Measurements from ENCODE around the gene GPATCH8. TPM values are rescaled to one million over a fixed set of nuclear protein-coding genes. Genes with fewer than 3 reads are reported as not detected.

GPATCH8 gene
- total and polyA plus RNA-seq, 5 donors from 2014 or later, result 24.0 to 87.7 (median 25.5) TPM

DNA sequence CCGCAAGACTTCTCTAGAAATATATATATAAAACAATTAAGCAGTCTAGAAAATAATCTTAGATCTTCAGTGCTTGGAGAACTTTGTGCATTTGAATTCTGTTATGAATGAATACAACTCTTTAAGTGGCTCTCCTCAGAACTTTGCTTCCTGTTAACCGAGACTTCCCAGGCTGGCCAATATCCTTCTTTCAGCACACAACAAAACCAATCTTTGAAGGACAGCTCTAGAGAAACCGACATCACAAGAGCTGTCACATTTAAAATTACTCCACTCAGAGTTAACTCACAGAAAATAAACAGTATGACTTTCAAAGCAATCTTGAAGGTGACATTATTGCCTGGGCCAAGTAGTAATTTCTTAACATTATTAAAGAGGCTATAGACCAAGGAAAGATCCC lies 64.0 kb downstream of the GPATCH8 start:
- Histone ChIP-seq H3K4me1 (ENCODE audit: control insufficient read depth, insufficient read depth, low read length, poor library complexity, severe bottlenecking) (peaks cover 8% of the 10 kb centered on the region), H3K27ac (ENCODE audit: insufficient read depth, low read length, poor library complexity, severe bottlenecking) (peak overlapping the region; percentile 21), H3K27me3 (ENCODE audit: control insufficient read depth, insufficient read depth, low read length) (no peaks in the 10 kb centered on the region), H3K36me3 (ENCODE audit: control insufficient read depth, insufficient read depth, low read length) (peaks cover 13% of the 10 kb centered on the region), H3K9me3 (ENCODE audit: control insufficient read depth in 2 of 2, low read length in 2 of 2) (no peaks in the 10 kb centered on the region), H3K4me3 (ENCODE audit: low read depth, low read length) (peak overlapping the region; percentile 7)
- H3K27ac Mint-ChIP-seq, result peak overlapping the region in 2 of 3 donors; percentile 26 to 40
- H3K9me3 Mint-ChIP-seq, result no peaks in the 10 kb centered on the region
- ATAC-seq (ENCODE audit: low read depth in 2 of 2) (no peak), DNase-seq (no peak)
- H3K4me1 Mint-ChIP-seq, result peaks cover 23 to 33% (median 28%) of the 10 kb centered on the region in 4 donors
- H3K36me3 Mint-ChIP-seq, result peaks cover under 1% of the 10 kb centered on the region
- H3K27me3 Mint-ChIP-seq, result no peaks in the 10 kb centered on the region
- peak overlapping the region in 1 of 4 donors; percentile 1 for H3K4me3 Mint-ChIP-seq

DNA sequence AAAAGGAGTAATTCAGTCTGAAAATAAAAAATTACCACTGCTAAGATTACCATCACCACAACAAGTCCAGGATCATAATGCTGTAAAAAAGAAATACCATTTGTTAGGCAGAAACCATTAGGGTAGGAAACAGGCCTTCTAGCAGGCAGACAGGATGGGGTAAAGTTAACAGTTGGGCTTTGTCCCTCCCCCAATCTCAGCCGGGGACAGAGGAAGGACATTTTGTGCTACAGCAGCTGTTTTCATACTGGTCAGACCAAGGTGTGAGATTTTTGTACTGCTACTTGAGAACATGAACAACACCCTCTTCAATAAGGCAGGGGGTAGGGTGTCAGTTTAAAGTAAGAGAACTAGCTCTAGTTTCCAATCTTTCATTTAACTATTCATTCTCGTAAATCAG lies 64.6 kb downstream of the GPATCH8 start:
- Mint-ChIP-seq H3K4me3 (no peak overlapping the region), H3K27me3 (no peaks in the 10 kb centered on the region)
- H3K27ac ChIP-seq (ENCODE audit: insufficient read depth, low read length, poor library complexity, severe bottlenecking), result no peak overlapping the region

DNA sequence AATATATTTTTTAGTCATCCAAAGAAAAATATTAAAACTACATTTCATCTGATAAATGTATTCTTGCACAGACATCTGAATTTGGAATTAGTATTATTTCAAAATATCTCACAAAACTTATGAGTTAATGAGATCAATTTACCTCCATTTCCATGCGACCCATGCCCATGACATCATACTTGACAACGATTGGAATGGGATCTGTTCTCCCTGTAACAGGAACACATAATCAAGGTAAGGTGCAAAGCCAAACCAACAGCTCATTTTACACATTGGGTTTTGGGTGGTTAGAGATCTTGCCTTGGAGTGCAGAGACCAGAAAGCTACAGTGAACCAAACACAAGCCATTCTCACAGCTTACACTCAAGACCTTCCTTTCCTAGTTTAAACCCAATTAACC lies 66.9 kb downstream of the GPATCH8 start:
- H3K36me3 ChIP-seq (ENCODE audit: control insufficient read depth, insufficient read depth, low read length), result peaks cover 39% of the 10 kb centered on the region

More for the DNA sequence above, 64.6 kb downstream of the GPATCH8 start:
- peaks cover 8% of the 10 kb centered on the region for H3K4me1 ChIP-seq (ENCODE audit: control insufficient read depth, insufficient read depth, low read length, poor library complexity, severe bottlenecking)
- H3K27me3 ChIP-seq (ENCODE audit: control insufficient read depth, insufficient read depth, low read length), result no peaks in the 10 kb centered on the region
- no peaks in the 10 kb centered on the region for H3K9me3 Mint-ChIP-seq
- H3K4me3 ChIP-seq (ENCODE audit: low read depth, low read length), result peak overlapping the region; percentile 7
- H3K9me3 ChIP-seq (ENCODE audit: control insufficient read depth in 2 of 2, low read length in 2 of 2), result no peaks in the 10 kb centered on the region
- peak overlapping the region in 2 of 3 donors; percentile 40 to 59 for H3K27ac Mint-ChIP-seq
- H3K36me3 ChIP-seq (ENCODE audit: control insufficient read depth, insufficient read depth, low read length), result peaks cover 17% of the 10 kb centered on the region
- ATAC-seq (ENCODE audit: low read depth in 2 of 2), result peak in 1 of 2 donors; percentile 34
- peaks cover 23 to 33% (median 27%) of the 10 kb centered on the region in 4 donors for H3K4me1 Mint-ChIP-seq
- peaks cover 4% of the 10 kb centered on the region for H3K36me3 Mint-ChIP-seq
- DNase-seq, result peak in 1 of 3 donors; percentile 52

DNA sequence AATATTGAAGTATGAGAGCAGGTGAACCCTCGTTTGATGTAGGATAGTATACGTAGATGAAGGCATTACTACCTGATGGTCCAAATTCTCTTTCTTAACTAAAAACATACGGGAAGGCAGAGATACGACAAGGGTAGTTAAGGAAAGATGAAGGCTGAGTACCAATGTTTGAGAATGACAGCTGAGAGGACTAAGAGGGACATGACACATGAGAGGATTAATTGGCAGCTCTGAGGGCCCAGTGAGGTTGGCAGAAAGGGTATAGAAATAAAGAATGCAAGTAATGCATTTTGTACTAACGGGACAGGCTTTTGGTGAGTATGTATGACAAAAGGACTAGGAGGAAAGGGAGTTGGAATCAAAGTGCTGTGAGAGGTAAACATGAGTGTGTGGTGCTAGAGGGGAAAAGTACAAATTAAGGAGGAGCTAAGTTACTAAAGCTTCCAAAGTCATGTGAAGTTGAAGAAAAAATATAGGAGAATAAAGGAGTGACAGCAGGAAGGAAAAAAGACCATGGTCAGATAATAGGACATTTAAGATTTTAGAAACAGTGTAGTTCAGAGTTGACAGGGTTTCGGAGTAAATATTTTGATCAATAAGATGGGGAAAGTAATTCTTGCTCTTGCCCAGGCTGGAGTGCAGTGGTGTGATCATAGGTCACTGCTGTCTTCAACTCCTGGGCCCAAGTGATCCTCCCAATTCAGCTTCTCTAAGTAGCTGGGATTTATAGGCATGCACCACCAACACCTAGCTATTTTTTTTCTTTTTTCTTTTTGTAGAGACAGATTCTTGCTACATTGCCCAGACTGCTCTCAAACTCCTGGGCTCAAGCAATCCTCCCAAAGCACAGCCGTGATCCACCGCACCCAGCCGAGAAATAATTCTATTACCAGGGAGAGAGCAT lies 70.7 kb downstream of the GPATCH8 start:
- Mint-ChIP-seq H3K4me3 (no peak overlapping the region), H3K27me3 (no peaks in the 10 kb centered on the region), H3K36me3 (peaks cover 27% of the 10 kb centered on the region), H3K9me3 (no peaks in the 10 kb centered on the region), H3K4me1 (peaks cover 9 to 16% (median 13%) of the 10 kb centered on the region in 4 donors), H3K27ac (peak overlapping the region in 1 of 3 donors; percentile 50)
- no peak for DNase-seq
- Histone ChIP-seq H3K36me3 (ENCODE audit: control insufficient read depth, insufficient read depth, low read length) (peaks cover 49% of the 10 kb centered on the region), H3K4me3 (ENCODE audit: low read depth, low read length) (no peak overlapping the region), H3K27me3 (ENCODE audit: control insufficient read depth, insufficient read depth, low read length) (no peaks in the 10 kb centered on the region), H3K27ac (ENCODE audit: insufficient read depth, low read length, poor library complexity, severe bottlenecking) (no peak overlapping the region), H3K4me1 (ENCODE audit: control insufficient read depth, insufficient read depth, low read length, poor library complexity, severe bottlenecking) (no peaks in the 10 kb centered on the region), H3K9me3 (ENCODE audit: control insufficient read depth in 2 of 2, low read length in 2 of 2) (no peaks in the 10 kb centered on the region)
- no peak for ATAC-seq (ENCODE audit: low read depth in 2 of 2)

More for the DNA sequence above, 66.9 kb downstream of the GPATCH8 start:
- Histone ChIP-seq H3K27ac (ENCODE audit: insufficient read depth, low read length, poor library complexity, severe bottlenecking) (no peak overlapping the region), H3K27me3 (ENCODE audit: control insufficient read depth, insufficient read depth, low read length) (no peaks in the 10 kb centered on the region), H3K4me3 (ENCODE audit: low read depth, low read length) (no peak overlapping the region), H3K4me1 (ENCODE audit: control insufficient read depth, insufficient read depth, low read length, poor library complexity, severe bottlenecking) (peaks cover 8% of the 10 kb centered on the region), H3K9me3 (ENCODE audit: control insufficient read depth in 2 of 2, low read length in 2 of 2) (no peaks in the 10 kb centered on the region)
- DNase-seq (no peak), ATAC-seq (ENCODE audit: low read depth in 2 of 2) (no peak)
- Mint-ChIP-seq H3K27me3 (no peaks in the 10 kb centered on the region), H3K4me1 (peaks cover 30 to 33% (median 32%) of the 10 kb centered on the region in 4 donors), H3K9me3 (no peaks in the 10 kb centered on the region), H3K4me3 (no peak overlapping the region), H3K36me3 (peaks cover 18% of the 10 kb centered on the region), H3K27ac (no peak overlapping the region)

DNA sequence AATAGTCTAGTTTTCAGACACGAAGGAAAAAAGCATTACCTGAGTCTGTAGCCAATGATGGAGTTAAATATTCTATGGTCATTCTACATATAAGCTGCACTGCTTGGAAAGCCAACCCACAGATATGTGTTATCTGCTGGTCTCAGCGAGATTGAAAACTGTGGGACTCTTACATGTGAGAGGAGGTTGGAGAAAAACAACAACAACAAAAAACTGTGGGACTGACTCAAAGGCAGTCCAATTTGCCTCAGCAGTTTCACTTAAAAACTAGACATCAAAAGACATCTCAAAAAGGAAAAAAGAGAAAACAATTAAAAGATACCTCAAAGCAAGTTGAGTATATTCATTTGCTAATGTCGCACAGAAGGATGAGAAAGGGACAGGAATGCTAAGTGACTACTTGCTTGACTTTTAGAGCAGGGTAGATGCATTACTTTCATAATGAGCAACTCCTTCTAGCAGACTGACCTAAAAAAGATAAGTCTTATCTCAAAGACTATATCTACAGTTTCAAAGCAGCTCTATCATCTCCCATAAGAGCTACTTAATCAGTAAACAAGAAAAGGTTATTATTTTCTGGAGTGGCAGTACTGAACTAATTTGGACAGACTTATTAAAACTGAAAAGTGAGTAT lies 78.3 kb downstream of the GPATCH8 start:
- peak overlapping the region in 2 of 3 donors; percentile 29 to 58 for H3K27ac Mint-ChIP-seq
- peaks cover 22 to 35% (median 29%) of the 10 kb centered on the region in 4 donors for H3K4me1 Mint-ChIP-seq
- H3K27me3 ChIP-seq (ENCODE audit: control insufficient read depth, insufficient read depth, low read length), result no peaks in the 10 kb centered on the region
- no peak overlapping the region for H3K4me3 Mint-ChIP-seq
- H3K4me1 ChIP-seq (ENCODE audit: control insufficient read depth, insufficient read depth, low read length, poor library complexity, severe bottlenecking), result peaks cover 4% of the 10 kb centered on the region
- peak overlapping the region; percentile 15 for H3K27ac ChIP-seq (ENCODE audit: insufficient read depth, low read length, poor library complexity, severe bottlenecking)
- peaks cover 37% of the 10 kb centered on the region for H3K36me3 Mint-ChIP-seq
- H3K27me3 Mint-ChIP-seq, result no peaks in the 10 kb centered on the region
- H3K36me3 ChIP-seq (ENCODE audit: control insufficient read depth, insufficient read depth, low read length), result peaks cover 46% of the 10 kb centered on the region
- DNase-seq, result peak in 1 of 3 donors; percentile 34
- ATAC-seq (ENCODE audit: low read depth in 2 of 2), result no peak
- H3K9me3 ChIP-seq (ENCODE audit: control insufficient read depth in 2 of 2, low read length in 2 of 2), result no peaks in the 10 kb centered on the region
- H3K9me3 Mint-ChIP-seq, result no peaks in the 10 kb centered on the region
- no peak overlapping the region for H3K4me3 ChIP-seq (ENCODE audit: low read depth, low read length)

DNA sequence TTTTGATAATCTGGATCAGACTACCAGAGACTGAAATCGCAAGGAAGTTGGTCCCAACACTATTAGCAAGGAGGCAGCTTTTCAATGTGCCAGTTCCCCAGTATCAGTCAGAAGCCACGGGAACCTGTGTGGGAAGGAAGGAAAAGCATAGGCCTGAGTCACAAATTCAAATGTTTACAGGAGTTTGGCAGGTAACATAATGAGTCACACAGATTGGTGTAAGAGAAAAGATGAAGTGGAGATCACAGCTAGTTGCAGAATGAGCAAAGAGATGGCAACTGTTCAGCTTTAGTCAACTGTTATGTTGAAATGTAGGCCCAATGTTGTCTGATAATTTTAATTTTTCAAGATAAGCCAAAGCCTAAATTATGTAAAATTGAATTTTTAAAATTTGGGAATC lies 85.7 kb downstream of the GPATCH8 start:
- Histone ChIP-seq H3K27me3 (ENCODE audit: control insufficient read depth, insufficient read depth, low read length) (no peaks in the 10 kb centered on the region), H3K9me3 (ENCODE audit: control insufficient read depth in 2 of 2, low read length in 2 of 2) (no peaks in the 10 kb centered on the region), H3K4me1 (ENCODE audit: control insufficient read depth, insufficient read depth, low read length, poor library complexity, severe bottlenecking) (no peaks in the 10 kb centered on the region), H3K27ac (ENCODE audit: insufficient read depth, low read length, poor library complexity, severe bottlenecking) (no peak overlapping the region), H3K4me3 (ENCODE audit: low read depth, low read length) (no peak overlapping the region), H3K36me3 (ENCODE audit: control insufficient read depth, insufficient read depth, low read length) (peaks cover 42% of the 10 kb centered on the region)
- Mint-ChIP-seq H3K4me3 (no peak overlapping the region), H3K36me3 (peaks cover 29% of the 10 kb centered on the region), H3K27ac (no peak overlapping the region), H3K4me1 (peaks cover 0 to 15% (median 5%) of the 10 kb centered on the region in 4 donors), H3K27me3 (no peaks in the 10 kb centered on the region), H3K9me3 (no peaks in the 10 kb centered on the region)
- no peak for DNase-seq
- ATAC-seq (ENCODE audit: low read depth in 2 of 2), result no peak

DNA sequence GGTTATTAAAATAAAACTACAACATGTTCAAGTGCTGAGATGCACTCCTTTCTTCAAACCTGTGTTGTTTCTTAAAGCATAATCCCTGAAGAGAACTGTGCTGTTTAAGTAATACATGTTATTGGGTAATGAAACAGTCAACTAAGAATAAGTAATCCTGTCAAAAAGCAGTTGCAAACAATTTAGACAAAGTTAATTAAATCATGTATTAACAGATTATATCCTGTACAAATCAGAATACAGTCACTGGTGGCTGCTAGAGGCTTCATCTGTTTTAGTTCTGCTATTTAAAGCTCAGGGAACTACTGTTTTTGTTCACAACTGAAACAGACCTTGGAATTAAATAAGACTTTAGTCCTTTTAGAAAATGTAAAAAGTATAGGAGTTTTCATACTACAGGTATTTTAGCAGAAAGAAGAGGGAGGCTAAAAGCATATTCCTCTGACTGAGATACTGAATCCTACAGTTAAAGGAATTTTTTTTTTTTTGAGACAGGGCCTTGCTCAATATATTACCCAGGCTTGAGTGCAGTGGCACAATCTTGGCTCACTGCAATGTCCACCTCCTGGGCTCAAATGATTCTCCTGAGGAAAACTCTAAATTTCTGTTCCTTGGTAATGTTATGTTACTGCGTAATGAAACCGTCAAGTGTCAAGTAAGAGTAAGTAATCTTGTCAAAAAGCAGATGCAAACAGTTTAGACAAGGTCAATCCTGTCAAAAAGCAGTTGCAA lies 86.5 kb downstream of the GPATCH8 start:
- no peak for DNase-seq
- peaks cover 0 to 15% (median 5%) of the 10 kb centered on the region in 4 donors for H3K4me1 Mint-ChIP-seq
- no peaks in the 10 kb centered on the region for H3K27me3 Mint-ChIP-seq
- peaks cover 29% of the 10 kb centered on the region for H3K36me3 Mint-ChIP-seq
- no peak overlapping the region for H3K27ac Mint-ChIP-seq
- Histone ChIP-seq H3K9me3 (ENCODE audit: control insufficient read depth in 2 of 2, low read length in 2 of 2) (no peaks in the 10 kb centered on the region), H3K4me3 (ENCODE audit: low read depth, low read length) (no peak overlapping the region), H3K27ac (ENCODE audit: insufficient read depth, low read length, poor library complexity, severe bottlenecking) (no peak overlapping the region), H3K27me3 (ENCODE audit: control insufficient read depth, insufficient read depth, low read length) (no peaks in the 10 kb centered on the region), H3K36me3 (ENCODE audit: control insufficient read depth, insufficient read depth, low read length) (peaks cover 41% of the 10 kb centered on the region), H3K4me1 (ENCODE audit: control insufficient read depth, insufficient read depth, low read length, poor library complexity, severe bottlenecking) (no peaks in the 10 kb centered on the region)
- H3K9me3 Mint-ChIP-seq, result no peaks in the 10 kb centered on the region
- no peak overlapping the region for H3K4me3 Mint-ChIP-seq
- ATAC-seq (ENCODE audit: low read depth in 2 of 2), result no peak

Data from CD4-positive, CD25-positive, alpha-beta regulatory T cell (primary cell).